GM19025 (cell line): Measurements from ENCODE around the gene VTI1A.

Experiments used
- ATAC-seq: cut with Tn5 transposase; IDR thresholded peaks from one replicate; pipeline ENCODE4 v1.9.1; 2021; ENCODE audit warnings: mild to moderate bottlenecking, low read depth, moderate library complexity; ENCODE audit not compliant: unreplicated experiment

Gene VTI1A

DNA sequence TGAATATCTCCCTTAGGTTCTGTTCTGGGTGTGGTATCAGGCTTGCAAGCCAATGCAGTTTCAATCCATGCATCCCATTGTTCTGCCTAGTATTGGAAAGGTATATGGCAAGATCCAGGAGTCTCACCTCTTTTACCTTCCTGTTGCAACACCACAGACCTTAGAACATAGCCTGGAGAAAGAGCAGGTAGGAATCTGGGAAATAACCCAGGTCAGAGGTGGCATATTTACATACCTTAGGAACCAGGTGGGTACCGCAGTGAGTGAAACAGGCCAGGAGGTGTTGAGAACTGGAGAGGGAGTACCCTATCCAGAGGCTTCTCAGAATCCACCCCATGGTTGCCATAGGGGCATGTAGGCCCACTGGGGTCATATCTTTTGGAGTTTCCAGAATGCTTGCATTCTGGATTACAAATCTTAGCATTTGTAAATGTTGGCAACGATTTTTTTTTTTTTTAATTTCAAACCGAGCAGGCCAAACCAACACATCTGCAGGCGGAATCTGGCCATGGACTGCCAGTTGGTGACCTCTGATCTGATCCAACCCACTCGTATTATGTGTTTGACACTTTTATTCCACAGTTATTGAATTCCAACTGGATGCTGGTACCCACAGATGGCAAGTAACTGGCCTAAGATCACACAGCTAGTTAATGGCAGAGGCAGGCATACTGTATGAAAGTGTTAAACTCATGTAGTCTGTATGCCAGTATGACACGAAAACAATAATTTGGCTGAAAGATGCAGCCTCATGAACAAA, 322.8 kb downstream of the VTI1A start:
- no peak for ATAC-seq

DNA sequence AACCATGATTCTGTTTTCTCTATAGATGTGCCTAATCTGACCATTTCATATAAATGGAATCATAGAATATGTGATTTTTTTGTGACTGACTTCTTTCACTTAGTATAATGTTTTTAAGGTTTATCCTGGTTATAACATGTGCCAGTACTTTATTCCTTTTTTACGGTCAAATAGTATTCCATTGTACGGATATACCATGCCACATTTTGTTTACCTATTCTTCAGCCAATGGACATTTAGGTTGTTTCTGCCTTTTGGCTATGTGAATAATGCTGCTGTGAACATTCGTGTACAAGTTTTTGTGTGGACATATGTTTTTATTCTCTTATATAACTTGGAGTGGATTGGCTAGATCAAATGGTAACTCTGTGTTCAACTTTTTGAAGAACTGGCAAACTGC, 324.7 kb downstream of the VTI1A start:
- ATAC-seq, result no peak

DNA sequence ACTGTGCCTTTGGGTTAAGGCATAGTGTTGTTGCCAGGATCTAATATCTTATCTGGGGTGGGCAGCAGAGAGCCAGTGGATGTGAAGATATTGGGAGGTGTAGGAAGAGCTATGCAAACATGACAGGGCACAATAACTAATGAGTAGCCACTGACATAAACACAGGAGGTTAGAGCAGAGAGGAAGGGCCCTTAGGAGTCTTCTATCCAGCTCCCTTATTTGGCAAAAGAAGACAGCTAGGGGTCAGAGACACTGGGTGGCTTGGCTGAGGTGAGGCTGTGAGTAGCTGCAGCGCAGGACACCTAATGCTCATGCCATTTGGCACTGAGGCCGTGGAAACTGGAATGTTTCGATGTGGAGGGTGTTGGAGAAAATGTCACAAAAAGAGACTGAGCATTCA, 326.8 kb downstream of the VTI1A start:
- no peak for ATAC-seq

DNA sequence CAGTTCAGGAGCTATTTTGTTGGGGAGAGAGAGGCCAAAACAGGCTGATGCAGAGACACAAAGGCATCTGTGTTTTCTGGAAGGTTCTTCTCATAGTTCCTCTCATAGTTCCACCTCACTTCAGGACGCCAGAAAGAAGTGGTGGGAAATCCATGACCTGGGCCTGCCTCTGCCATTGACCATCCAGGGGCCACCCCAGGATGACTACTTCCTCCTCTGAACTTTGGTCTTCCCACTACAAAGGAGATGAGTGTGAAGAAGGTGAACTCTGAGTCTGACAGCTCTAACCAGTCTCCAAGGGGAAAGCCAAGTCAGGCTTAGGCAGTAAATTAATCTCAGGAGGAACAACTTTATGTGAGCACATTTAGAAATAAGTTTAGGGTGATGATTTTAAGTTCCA, 327.2 kb downstream of the VTI1A start:
- no peak for ATAC-seq

DNA sequence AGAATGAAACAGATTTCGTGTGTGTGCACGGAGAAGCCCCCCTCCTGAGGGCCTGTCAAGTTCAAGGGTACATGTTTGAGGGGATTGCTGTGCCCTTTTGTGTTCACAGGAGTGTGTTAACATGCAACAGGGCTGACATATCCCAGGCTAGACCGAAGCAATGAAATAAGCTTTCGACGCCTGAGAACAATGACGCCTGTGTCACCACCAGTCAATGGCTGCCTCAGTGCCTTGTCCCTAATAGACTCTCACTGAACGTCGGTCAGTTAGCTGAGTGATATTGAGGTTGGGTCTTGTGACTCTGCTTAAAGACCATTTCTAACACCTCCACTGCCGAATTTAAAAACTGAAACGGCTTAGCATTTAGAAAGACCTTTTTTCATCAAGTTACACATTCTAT, 327.8 kb downstream of the VTI1A start:
- no peak for ATAC-seq

DNA sequence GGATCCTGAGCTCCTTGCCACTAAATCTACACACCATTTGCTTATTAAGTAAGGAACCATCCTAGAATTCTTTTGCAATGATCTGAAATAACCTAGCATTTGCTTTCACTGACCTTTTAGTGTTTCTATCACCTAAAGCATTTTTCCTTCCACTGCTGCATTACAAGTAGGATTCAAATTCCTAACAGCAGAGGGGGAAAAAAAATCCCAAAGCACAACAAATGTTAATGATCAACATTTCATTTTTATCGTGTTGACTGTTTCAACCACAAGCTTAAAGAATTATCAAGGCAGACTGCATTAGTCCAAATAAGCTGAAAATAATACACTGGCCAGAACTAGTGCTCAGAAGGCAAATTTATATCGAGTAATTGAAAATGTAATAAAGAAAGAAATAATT, 328.4 kb downstream of the VTI1A start:
- ATAC-seq, result no peak

DNA sequence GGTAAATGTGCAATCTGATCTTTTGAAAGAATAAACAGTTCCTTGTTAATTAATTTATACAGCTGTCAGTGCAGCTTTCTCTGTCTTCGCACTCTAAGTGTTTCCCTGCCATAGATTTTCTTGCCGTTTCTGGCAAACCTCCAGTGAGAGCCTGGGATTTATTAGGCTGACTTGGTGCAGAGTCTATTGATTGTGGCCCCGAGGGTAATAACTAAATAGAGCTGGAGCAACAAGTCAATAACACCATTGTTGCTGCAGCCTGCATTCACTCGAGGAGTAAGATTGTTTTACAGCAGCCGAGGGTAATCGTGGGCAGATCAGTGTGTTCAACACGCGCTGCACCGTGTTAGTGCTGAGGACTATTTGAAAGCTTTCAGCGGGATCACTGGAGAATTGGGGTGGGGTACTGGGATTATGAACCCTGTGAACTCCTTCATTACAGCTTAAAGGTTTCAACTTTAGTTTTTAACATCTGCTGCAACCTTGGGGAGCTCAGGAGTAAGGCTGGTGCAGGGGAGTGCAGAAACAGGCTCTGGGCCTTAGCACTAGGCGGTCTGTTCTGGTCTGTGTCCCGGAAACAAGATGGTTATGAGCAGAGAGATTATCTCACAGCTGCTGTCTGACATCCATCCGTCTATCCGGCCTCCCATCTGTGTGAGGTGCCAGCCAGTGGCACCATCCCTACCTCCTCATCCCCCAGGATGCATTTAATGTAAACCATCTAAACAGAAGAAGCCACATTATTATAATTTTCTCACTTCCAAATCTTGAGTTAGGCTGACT, 329.1 kb downstream of the VTI1A start:
- no peak for ATAC-seq

DNA sequence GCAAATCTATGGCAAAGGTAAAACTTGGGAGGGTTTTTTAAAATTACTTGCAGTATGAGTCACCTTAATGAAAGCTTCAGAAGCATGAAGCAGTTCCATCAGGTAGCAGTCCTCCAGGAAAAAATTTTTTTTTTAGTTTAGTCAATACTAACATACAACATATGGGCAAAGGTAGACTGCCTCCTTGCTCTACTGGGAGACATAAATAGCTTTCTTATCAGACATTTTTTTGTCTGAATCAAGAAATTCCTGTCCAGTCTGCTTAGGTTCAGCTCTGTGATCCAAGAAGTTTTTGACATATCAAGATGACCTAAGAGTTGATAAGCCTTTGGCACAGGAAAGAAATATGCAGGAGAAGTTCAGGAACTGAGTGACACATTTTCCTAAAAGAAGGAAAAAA, 331.6 kb downstream of the VTI1A start:
- ATAC-seq, result no peak

DNA sequence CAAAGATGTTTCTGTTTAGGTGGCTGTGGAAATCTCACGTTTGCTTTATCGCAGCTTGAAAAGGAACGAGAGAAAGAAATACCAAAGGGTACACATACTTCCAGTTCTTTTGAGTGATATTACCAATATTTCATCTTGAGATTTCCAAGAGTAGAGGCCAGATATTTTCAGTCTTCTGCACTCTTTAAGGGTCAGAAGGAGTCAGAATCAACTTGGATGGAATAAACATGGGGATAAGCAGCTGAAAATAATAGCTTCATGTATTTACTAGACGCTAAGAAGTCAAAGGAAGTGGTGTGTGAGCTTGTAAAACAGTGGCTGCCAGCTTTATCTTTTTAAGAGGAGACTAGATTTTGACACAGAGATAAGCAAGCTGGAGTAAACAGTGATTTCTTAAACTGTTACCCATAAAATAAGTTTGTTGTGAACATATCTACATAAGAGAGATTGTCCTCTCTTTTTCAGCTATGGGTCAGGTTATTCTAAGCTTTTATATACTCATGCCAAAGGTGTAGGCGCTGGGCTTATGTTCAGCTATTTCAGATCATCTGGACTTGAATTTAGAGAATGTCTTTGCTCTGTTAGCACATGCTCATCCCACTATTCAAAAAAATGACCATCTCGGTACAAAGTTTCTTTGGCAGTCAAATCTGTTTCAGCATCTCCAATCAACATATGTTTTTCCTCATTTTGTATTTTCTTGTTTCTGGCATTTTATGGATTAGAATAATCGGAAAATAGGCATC, 332.2 kb downstream of the VTI1A start:
- ATAC-seq, result no peak

DNA sequence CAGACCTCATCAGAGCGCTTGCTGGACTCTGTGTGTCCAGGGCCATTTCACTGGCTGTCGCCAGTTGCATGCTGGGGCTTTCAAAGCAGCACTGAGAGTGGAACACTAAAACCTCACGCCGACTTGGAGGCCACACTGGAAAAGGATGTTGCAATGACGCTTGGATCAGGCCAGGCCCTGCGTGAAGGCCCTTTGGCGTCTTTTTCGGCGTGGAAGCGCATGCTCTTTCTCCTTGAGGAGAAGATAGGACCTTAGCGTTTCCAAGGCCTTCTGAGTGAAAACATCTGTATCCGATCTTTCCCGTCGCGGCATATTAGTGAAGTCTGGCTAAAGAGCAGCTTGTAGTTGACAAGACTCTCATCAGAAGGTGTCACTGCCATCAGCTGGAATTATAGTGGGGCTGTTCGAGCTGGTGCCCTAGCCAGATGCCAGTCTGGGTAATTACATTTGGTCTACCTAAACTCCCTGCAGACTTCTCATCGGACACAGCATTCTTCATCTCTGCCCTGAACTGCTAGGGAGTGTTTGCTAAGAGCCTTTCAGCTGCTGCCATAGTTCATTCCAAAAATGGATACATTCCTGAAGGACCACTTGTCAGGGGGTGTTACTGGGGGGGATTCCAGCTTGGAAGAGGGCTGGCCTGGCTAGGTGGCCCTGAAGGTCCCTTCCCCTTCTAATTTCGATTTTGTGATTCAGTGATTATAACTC, 335.3 kb downstream of the VTI1A start:
- ATAC-seq, result no peak

DNA sequence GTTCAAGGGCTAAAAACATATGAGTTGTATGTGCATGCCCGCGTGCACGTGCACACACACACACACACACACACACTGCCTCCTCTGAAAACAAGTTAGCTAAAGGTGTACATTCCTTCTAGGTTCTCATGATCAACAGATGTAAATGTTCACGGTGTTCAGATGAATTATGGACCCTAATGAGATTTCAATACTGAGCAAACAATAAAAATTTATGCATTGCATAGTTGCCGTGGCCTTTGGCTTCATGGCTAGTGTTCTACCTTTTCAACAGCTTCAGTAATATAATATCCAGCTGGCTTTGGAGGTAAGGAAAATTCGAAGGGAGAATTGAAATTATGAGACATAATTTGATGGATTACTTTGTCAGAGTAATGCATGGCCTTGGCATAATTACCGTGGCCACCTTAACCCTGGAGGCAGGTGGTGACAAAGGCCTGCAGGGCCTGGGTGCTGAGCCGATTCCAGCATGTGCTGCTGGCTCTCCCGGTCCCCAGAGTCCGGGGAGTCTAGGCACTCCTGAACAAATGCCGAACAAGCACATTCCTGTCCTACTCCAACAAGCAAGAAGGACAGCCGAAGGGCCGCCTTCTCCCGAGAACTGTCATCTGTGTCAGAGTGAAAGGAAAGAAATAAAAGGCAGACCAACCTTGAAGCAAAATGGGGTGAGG, 336.5 kb downstream of the VTI1A start:
- ATAC-seq, result no peak

DNA sequence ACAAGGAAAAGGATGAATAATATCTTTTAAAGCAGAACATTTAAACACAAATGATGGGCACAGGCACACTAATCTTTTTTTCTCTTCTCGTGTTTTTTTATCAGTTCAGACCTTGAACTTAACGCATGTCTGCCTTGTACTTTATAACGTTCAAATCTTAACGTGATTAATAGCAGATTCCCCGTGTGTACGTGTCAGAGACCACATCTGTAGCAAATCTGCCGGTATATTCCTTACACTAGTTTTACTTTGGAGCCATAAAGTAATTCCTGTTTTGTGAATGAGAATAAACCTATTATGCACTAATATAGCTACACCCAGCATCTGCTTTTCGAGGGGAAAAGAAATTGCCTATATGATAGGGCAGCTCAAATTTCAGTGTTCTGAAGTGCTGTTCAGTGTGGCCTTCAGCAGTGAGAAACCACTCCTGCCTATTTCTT, 337.0 kb downstream of the VTI1A start:
- no peak for ATAC-seq

DNA sequence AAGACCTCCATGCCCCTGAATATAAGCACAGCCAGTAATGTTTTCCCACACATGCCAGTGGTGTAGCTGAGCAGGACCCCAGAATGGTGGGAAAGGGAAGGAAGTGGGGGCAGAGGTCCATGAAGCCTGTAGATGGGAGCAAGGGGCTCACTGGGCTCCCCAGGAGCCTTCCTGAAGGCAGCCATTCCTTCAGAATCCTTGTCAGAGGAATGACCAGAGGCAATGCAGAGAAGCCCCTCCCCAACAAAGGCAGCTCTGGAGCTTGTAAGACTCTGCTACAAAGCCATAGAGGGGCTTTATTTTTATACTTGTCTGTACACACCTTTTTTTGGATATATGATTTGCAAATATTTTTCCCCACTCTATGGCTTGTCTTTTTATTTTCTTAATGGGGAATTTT, 338.1 kb downstream of the VTI1A start:
- no peak for ATAC-seq

DNA sequence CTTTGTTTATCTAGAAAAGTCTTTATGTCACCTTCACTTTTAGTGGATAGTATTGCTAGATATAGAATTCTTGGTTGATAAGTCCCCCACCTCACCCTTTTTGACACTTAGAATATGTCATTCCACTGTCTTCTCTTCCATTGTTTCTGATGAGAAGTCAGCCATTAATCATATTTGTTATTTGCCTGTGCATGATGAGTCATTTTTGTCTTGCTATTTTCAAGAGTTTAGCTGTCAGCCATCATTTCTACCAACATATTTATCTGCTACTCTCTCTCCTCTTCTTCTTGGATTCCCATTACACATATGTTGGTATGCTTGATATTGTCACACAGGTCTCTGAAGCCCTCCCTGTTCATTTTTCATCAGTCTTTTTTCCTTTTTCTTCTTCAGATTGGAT, 342.2 kb downstream of the VTI1A start:
- no peak for ATAC-seq

DNA sequence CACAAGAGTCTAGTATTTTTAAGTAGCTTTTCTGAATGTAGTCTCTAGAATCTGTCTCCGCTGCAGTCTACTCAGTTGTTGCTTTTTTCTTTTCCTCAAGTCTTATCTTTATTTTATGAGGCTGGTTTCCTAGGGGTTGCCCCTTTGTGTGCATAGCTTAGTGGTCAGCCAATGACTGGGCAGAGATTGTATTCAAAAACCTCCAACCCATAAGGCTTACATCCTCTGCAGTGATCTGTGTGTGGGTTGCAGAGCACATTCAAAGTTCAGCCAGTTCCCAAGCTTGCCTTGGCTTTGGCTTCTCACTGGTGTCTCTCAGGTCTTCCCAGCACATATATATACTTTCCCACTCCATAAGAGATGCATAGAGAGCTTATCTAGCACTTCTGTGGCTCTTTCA, 343.0 kb downstream of the VTI1A start:
- no peak for ATAC-seq

DNA sequence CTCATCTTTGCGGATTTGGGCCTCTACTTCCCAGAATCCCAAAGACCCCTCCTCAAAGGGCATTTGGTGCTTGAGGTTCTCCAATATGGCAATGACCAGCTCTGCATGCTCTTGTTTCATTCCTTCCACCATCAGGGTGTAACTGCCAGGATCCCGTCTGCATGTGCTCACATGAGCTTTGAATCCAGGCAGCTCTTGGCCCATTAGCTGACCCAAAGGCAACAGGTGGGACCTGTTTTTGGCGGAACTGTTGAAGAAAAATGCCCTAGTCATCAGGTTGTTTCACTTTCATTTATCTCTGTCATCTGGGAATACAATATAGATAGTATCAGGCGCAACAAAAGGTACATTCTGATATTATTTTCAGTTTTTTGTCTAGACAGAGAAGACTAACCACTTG, 343.9 kb downstream of the VTI1A start:
- ATAC-seq, result no peak

DNA sequence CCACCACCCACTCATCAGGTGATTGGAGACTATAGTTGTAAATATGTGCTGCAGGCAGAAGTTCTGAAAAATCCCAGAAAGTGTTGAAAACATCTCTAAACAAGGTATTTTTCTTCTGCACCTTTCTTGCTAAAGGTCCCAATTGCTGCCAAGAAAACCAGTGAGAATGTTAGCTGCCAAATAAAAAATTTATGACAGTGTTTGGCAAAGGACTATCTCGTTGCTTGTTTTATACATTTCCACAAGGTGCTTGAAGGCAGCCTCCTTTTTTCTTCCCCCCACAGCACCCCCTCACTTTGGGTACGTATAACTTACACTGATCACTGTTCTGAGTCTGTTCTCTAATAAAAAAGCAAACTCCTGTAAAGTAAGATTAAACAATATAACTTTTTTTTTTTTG, 344.4 kb downstream of the VTI1A start:
- no peak for ATAC-seq

DNA sequence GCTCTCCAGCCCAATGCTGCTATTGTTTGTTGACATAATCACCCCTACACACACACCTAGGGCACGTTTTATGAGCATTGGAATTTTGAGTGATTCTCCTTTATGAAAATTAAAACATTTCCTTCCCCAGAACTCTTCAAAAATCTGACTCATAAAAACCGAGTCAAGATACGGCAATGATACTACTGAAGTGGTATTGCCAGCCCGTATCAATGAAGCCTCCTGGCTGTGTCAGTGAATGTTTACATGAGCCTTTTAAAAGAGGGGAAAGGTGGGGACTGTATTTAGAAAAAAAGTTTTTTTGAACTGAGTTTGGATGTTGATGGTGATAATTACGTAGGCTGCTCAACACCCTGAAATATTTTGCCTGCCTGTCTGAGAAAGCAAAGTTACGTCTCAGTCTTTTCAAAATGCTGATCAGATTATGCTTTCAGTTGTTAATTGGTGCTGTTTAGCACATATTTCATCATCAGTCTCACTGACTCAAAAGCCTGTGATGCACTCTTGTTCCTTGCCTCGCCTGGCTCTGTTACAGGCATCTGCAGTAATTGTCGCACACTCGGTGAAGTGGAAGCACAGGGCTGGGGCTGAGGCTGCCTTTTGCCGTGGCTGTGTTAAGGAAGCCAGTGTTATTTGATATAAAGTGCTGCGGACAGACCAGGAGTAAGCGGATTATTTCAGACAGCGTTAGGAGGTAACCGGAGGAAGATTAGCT, 345.6 kb downstream of the VTI1A start:
- no peak for ATAC-seq

DNA sequence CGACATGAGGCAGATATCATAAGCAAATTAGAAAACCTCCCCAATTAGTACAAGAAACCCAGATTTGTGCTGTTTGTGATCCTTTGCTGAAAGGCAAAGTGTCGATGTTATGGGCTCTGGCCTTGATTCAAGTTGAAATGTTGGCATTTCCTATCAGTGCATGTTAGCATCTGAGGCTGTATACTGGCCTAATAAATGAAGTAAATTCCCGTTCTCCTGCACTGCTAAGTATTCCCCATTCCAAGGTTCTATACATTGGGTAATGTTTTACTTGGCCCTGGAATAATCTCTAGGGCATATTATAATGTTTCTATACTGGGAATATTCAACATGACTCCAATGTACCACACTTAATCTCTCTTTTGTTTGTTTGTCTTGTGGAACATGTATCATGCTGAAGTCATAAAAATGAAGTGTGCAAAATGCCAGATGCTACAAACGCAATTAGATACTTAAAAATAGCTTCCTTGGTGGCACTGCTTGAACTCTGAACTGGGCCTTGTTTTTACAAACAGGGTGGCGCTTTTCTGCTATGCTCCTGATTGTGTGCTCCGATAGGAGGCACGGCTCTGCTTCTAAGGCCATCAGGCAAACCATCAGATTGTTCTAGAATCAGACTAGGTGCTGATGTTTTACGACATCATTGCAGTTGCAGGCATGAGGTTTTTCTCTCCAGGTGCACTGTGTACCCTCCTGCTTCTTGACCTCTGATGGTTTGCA, 346.3 kb downstream of the VTI1A start:
- ATAC-seq, result no peak
